NCI-H82 treated with DMSO at 0.1 percent for 48 hours (cell line): Measurements from ENCODE around the gene CFAP210.
"Not testable (repeated sequence)": the region's sequence is repeated elsewhere in the genome, so short reads cannot be mapped to it uniquely, and the experiment has no call there.

Experiments used
- DNase-seq: peaks from one replicate; lab custom pipeline; 2025; ENCODE audit not compliant: unreplicated experiment; lab: John Stamatoyannopoulos, UW

Gene CFAP210

DNA sequence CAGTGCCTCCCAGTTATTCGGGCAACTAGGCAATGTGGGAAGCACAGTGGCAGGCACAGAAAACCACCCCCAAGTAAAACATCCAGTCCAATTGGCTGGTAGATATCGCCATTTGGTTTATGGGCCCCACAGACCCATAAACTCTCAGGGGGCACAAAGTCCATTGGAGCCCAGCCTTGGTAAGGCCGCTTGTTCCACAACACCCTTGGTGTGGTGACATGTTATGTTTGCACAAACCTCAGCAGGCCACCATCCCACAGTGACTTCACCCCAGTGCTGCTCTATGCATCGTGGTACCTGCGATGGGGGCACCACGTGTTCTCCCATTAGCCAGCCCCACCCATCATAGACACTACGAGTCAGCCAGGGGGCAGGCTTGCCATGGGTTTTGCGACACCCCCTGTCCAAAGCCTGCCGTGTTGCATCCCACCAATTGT lies 18.6 kb upstream of the CFAP210 start:
- DNase-seq = no peak

DNA sequence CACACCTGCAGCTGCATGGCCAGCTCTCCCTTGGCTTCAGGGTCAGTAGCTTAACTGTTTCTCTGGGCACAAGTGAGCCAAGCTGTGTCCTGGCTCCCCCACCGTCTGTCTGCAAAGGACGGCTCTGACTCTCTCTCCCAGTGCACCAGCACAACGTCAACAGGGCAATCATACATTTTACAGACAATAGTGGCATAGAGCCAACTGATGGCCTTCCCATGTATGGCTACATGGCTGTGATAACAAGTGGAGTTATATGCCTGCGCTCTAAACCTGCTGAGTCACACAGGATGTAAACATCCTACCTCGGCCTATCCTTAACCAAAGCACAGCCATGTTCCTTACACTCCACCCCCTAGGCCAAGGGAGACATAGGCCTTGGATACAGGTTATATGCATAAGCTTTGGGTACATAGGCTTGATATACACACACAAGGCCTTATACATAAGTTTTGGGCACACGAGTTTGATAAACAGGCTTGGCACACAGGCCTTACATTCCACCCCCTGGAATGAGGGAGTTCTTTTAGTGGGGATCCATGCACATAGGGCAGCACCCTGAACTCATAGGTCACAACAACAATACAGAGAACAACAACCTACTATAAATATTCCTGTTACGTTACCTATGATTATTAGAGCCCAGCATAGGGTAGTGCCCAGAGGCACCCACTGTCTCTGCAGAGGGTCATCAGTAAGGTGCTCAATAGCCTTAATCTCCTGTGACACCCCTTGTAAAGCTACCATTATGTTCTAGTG lies 17.7 kb upstream of the CFAP210 start:
- DNase-seq = no peak

DNA sequence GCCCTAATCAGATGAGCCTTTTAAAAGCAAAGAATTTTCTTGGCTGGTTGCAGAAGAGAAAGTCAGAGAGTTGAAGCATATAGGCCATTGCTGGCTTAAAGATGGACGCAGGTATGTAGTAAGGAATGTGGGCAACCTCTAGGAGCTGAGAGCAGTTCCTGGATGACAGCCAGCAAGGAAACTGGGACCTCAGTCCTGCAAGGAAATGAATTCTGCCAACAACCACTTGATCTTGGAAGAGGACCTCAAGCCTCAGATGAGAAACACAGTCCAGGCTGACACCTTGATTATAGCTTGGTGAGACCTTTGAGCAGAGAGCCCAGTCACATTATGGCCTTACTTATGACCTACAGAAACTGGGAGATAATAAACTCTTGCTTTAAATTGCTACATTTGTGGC lies 15.8 kb upstream of the CFAP210 start:
- no peak for DNase-seq

DNA sequence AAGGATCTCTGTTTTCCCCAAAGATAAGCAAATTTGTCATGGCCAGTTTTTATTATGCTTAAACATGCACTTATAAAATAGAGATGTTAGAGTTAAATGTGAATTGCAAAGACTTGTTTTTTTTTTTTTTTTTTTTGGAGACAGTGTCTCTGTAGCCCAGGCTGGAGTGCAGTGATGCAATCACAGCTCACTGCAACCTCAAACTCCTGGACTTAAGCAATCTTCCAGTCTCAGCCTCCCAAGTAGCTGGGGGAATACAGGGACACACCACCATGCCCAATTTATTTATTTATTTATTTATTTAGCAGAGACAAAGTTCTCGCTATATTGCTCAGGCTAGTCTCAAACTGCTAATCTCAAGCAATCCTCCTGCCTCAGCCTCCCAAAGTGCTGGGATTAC lies 15.1 kb upstream of the CFAP210 start:
- DNase-seq = no peak

DNA sequence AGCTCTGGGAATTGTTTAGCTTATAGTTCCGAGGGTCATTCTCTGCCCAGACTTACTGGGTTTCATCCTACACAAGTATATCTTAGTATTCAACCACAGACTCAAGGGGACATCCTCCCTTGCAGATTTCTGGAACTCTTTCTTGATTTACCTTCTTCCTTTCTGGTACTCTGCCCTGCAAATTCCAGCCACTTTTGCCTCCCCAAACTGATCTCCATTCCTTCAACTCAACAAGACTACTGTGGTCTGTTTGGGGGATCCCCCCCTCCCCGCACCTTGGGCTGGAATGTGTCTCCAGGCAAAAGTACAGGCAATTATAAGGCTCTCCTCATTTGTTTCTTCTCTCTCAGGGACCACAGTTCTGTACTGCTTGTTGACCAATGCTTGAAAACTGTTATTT lies 13.4 kb upstream of the CFAP210 start:
- no peak for DNase-seq

DNA sequence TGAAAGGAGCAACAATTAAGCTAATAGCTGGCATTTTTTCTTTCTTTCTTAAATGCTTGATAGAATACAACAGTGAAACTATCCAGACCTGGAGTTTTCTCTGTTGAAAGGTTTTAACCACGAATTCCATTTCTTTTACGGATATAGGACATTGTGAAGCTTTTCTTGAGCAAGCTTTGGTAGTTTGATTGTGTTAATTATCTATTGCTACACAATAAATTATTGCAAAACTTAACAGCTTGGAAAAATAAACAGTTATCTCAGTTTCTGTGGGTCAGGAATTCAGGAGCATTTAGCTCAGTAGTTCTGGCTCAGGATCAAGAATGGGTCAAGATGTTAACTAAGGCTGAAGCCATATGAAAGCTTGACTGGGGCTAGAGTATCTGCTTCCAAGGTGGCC lies 11.7 kb upstream of the CFAP210 start:
- DNase-seq = no peak

DNA sequence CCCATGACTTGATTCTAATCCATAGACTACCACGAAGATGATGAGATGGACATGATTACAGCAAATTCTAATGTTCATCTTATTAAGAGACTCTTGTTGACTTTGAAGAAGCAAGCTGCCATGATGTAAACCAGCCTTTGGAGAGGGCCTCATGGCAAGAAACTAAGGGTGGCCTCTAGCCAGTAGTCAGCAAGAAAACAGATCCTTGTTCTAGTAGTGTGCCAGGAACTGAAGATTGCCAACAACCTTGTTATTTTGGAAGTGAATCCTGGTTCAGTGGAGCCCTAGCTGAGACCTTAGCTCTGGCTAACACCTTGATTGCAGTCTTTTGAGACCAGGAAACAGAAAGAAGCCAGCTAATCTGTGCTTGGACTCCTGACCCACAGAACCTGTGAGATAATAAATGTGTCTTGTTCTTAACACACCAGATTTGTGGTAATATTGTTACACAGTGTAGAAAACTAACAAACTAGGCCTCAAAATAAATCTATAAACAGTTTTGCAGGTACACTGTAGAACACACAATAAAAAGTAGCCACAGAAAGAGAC lies 10.0 kb upstream of the CFAP210 start:
- no peak for DNase-seq

DNA sequence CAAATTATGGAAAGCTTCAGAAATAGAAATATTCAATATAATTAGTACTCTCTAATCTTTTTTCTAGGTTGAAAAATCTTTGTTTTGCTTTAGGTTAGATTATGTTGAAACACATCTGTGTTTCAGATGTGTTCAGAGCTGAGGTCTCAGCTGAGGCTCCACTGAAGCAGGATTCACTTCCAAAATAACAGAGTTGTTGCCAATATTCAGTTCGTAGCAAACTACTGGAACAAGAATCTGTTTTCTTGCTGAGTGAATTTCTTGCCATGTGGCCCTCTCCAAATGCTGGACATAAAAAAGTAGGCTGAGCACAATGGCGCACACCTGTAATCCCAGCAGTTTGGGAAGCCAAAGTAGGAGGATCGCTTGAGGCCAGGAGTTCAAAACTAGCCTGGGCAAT lies 8.8 kb upstream of the CFAP210 start:
- DNase-seq = no peak

DNA sequence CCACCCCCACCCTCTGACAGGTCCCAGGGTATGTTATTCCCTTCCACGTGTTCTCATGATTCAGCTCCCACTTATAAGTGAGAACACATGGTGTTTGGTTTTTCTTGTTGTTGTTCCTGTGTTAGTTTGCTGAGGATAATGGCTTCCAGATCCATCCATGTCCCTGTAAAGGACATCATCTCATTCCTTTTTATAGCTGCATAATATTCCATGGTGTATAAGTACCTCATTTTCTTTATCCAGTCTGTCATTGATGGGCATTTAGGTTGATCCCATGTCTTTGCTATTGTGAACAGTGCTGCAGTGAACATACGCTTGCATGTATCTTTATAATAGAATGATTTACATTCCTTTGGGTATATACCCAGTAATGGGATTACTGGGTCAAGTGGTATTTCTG lies 5.0 kb upstream of the CFAP210 start:
- DNase-seq = not testable (repeated sequence)

DNA sequence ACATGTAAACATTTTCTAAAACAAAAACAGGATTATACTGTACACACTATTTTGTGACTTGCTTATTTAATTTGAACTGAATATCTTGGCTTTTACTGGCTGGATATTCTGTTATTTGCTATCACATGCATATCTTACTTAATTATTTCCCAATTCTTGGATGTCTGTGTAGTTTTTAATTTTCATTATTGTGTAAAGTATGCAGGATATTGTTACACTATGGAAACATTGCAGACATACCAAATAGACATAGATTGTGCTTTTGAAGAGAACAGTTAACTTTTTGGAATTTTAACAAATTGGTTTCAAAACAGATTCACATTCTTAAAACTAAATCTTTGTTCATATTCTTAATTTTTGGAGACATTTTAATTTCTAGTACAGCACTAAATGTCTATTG lies 2.2 kb upstream of the CFAP210 start:
- DNase-seq = no peak

DNA sequence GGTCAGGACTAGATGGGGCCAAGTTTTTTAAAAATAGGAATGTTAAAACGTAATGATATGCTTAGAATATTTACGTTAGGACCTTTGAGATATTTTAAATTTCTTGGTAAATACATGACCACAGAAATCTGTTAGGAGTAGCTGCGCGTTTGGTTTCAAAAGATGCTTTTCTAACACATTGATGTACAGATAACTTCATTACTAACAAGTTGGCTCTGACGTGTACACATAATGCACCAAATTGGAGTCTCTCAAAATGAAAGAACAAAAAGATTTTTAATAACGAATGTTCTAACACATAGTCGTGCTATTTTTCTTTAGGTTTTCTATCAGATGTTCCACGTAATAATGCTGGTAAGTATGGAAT lies 672 bp upstream of the CFAP210 start:
- DNase-seq = no peak

DNA sequence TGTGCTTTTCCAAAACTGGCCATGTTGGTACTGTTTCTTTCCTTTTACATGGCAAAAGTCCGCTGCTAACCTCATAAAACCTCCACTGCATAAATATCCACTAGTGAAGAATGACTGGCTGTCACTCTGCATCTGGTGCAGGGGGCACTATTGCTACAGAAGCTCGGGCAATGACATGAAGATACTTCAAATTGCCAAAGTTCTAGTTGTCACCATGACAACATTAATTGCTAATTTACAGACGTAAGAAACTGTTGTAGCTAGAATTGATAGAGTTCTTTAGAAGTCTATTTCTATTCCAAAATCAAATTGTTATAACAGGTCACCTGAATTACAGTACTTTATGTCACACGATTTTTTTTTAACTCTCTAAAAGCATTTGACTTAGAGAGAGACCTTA lies 845 bp downstream of the CFAP210 start:
- DNase-seq = peak; percentile 8

DNA sequence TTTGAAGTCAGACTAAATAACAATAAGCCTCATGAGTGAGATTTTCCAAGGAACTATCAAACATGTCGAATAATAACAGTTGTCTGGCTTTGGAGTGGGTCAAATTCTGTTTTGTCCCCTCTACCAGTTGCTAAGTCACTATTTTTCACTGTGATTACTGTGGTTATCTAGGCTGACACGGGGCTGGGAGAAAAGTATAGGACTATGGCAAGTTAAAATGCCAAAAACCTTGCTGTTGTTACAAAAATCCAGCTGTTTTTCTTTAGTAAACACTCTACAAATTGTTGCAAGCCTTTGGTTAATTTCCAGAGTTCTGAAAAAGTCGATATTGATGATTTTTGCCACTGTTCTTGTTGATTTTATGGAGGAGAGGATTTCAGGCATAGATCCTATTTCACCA lies 1.5 kb downstream of the CFAP210 start:
- no peak for DNase-seq

DNA sequence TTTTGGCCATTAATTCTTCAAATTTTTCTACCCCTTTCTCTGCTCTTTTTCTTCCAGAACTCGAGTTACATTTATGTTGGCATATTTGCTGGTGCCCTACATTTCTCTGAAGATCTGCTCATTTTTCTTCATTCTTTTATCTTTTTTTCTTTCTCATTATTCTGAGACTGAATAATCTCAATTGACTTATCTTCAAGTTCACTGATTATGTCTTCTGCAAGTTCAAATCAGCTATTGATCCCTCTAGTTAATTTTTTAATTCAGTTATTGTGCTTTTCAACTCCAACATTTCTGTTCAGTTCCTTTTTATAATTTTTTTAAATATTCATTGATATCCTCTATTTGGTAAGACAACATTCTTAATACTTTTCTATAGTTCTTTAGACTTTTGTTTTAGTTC lies 3.2 kb downstream of the CFAP210 start:
- no peak for DNase-seq

DNA sequence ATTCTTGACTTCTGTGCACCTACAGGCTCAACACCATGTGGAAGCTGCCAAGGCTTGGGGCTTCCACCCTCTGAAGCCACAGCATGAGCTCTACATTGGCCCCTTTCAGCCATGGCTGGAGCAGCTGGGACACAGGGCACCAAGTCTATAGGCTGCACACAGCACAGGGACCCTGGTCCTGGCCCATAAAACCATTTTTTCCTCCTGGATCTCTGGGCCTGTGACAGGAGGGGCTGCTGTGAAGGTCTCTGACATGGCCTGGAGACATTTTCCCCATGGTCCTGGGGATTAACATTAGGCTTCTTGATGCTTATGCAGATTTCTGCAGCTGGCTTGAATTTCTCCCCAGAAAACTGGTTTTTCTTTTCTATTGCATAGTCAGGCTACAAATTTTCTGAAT lies 6.3 kb downstream of the CFAP210 start:
- not testable (repeated sequence) for DNase-seq

DNA sequence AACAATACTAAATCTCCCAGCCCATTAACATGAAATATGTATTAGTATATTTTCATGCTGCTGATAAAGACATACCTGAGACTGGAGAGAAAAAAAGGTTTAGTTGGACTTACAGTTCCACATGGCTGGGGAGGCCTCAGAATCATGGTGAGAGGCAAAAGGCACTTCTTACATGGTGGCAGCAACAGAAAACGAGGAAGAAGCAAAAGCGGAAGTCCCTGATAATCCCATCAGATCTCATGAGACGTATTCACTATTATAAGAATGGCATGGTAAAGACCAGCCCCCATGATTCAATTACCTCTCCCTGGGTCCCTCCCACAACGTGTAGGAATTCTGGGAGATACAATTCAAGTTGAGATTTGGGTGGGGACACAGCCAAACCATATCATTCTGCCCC lies 7.4 kb downstream of the CFAP210 start:
- not testable (repeated sequence) for DNase-seq

DNA sequence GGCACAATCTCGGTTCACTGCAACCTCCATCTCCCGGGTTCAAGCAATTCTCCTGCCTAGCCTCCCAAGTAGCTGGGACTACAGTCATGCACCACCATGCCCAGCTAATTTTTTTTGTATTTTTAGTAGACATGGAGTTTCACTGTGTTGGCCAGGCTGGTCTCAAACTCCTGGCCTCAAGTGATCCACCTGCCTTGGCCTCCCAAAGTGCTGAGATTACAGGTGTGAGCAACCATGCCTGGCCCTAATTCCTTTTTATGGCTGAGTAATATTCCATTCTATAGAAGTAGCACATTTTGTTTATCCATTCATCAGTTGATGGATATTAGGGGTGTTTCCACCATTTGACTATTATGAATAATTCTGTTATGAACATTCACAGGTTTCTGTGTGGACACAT lies 9.5 kb downstream of the CFAP210 start:
- DNase-seq = not testable (repeated sequence)

DNA sequence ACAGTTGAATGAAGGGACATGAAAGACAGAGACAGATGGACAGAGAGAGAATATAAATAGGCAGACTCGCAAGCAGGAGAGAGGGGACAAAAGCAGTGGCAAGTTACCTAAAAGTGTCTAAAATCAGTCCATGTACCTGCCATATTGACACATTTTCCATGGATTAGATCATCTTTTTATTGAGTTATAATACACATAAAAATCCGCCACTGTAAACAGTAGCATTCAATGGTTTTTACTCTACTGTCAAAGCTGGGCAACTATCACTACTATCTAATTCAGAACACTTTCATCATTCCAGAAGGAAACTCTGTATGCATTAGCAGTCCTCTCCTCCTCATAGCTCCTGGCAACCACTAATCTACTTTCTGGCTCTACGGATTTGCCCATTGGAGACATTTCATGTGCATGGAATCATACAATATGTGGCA lies 10.1 kb downstream of the CFAP210 start:
- no peak for DNase-seq

DNA sequence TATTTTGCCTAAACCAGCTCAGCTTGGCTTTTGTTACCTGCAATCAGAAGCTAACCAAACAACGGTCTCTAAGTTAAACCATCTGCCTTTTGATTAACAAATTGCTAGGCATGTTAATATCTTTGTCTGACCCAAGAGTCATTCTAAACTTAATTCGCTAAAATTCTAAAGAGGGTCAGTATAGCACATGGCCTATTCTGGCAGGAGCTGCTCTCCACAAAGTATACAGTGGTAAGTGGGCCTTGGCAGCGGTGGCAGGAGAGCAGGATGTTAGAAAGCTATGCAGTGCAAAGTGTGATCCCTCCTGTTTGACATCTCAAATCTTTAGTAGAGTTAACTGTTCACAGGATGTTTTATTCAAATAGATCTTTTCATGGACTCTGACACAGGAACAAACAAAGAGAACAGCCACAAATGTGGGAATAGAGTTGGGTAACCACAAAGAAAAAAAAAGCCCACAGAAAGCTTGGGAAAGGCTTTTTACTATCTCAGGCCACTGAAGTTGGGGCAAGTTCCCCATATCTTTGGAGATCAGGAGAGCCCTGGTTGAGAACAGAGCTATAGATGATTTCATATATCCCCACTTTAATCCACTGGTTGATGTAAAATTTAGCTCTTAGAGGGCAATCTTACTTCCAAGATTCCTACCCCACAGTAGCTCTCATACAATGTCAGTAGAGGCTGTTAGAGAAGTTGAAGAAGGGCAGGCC lies 10.6 kb downstream of the CFAP210 start:
- DNase-seq = no peak

DNA sequence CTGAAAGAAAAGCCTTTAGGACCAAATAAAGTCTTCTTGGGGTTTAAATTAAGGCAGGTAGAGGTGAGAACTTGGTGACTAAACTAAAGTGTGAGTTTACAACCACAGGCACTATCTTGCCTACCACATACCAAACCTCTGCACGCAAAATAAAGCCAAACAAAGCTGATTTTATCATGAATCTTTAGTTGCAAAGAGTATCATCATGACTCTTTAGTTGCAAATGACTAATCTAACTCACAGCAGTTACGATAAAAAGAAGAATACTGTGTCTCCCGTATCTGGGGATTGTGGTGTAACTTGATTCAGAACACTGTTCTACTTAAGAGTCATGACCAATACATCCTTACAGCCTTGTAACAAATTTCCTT lies 11.2 kb downstream of the CFAP210 start:
- DNase-seq = no peak

DNA sequence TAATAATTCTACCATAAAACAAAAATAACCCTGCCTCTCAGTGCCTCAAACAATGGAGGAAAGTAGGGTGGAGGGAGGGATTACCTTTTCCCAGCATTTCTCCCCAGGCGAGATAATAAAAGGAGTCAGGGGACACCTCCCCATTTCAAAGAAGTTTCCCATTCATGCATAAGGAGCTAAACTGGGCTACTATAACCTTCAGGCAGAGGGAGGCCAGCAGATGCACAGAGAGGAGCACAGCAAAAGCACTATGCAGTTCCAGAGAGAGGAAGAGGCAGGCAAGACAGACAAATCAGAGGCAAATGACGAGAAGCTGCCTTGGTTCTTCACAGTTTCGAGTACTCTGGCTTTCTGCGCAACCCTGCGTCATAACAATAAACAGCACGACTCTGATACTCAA lies 17.4 kb downstream of the CFAP210 start:
- no peak for DNase-seq

DNA sequence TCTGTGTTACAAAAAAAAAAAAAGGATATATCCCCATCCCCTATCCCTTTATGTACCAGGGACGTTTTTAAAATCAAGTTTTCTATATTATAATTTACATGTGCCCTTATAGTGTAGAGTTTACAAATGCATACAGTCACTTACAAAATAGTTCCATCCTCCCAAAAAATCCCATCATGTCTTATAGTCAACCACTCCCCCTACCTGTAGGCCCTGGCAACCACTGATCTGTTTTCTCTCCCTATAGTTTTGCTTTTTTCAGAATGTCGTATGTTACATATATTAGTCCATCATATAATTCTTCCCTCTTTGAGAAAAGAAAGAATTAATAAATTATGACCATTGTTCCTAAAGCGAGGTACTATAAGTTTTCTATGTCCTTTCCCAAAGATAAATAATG lies 17.8 kb downstream of the CFAP210 start:
- no peak for DNase-seq

DNA sequence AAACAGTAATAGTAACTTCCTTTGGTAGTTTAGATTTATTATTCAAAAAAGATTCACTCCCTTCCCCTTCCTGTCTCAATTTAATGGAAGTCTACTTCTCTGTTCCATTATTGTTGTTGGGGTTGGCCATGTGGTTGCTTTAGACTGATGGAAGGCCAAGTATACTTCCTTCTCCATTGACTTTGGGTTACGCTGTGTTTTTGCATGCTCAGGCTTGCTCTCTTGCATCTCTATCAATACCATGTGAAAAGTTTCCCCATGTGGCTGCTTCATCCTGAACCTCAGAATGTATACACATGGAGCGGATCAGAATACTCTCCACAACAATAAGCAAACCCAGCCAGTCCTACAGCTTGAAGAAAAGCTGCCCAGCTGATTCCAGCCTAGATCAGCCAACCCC lies 20.3 kb downstream of the CFAP210 start:
- DNase-seq = no peak
